Measurements from ENCODE around the gene TACC2. TPM values are rescaled to one million over a fixed set of nuclear protein-coding genes. Genes with fewer than 3 reads are reported as not detected.

The TACC2 gene, protein sequence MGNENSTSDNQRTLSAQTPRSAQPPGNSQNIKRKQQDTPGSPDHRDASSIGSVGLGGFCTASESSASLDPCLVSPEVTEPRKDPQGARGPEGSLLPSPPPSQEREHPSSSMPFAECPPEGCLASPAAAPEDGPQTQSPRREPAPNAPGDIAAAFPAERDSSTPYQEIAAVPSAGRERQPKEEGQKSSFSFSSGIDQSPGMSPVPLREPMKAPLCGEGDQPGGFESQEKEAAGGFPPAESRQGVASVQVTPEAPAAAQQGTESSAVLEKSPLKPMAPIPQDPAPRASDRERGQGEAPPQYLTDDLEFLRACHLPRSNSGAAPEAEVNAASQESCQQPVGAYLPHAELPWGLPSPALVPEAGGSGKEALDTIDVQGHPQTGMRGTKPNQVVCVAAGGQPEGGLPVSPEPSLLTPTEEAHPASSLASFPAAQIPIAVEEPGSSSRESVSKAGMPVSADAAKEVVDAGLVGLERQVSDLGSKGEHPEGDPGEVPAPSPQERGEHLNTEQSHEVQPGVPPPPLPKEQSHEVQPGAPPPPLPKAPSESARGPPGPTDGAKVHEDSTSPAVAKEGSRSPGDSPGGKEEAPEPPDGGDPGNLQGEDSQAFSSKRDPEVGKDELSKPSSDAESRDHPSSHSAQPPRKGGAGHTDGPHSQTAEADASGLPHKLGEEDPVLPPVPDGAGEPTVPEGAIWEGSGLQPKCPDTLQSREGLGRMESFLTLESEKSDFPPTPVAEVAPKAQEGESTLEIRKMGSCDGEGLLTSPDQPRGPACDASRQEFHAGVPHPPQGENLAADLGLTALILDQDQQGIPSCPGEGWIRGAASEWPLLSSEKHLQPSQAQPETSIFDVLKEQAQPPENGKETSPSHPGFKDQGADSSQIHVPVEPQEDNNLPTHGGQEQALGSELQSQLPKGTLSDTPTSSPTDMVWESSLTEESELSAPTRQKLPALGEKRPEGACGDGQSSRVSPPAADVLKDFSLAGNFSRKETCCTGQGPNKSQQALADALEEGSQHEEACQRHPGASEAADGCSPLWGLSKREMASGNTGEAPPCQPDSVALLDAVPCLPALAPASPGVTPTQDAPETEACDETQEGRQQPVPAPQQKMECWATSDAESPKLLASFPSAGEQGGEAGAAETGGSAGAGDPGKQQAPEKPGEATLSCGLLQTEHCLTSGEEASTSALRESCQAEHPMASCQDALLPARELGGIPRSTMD (N-terminal part only)
- 35.3 TPM for polyA plus RNA-seq (2012; ENCODE audit: insufficient read length, low read depth)

DNA sequence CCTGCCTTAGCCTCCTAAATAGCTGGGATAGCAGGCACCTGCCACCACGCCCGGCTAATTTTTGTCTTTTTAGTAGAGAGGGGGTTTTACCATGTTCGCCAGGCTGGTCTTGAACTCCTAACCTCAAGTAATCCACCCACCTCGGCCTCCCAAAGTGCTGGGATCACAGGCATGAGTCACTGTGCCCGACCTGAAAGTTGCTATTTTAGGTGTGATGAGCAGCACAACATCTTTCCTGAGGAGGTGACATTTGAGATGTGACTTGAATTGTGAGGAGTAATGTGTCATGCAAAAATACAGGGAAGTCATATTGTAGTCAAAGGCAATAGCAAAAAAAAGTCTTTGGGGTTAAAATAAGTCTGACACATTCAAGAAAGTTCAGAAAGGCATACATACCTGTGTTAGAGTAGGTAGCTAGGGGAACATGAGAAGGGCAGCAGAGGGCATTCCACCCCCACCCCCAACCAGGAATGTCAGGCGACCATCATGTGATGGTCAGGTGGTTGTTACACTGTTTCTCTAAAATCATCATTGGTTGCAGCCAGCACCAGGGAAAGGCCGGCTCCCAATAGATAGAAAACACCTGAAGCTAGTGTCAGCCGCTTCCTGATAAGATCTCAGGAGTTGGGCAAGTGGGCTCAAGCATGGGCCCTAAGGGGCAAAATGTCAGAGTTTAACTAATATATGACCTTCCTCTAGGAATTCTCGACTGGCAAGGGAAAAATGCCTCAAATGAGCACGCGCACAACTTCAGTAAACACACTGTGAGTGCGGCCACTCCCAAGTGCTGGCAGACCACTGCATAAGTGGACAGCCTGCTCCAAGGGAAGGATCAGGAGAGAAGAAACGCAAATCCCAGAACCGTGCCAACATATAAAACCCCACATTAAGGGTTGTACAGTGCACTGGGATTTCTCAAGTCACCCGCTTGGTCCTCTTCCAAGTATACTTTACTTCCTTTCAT is at the start of gene TACC2:
Gene TACC2 (plus strand): TSS at position 803 of the 964 bp plus-strand sequence. CDS start 32,819 bp downstream, outside the sequence.
- TF ChIP-seq SIN3A (IDR thresholded peaks at IDR 0.05; ENCODE audit: borderline replicate concordance, insufficient read depth, low read length) = no peak
- no peak for TF ChIP-seq POLR2AphosphoS5 (IDR thresholded peaks at IDR 0.05; ENCODE audit: low read depth, low read length)
- no peak for TF ChIP-seq FOXP2 (optimal IDR thresholded peaks at IDR 0.05; ENCODE audit: borderline replicate concordance, extremely low read depth, extremely low read length, insufficient read depth)
- TF ChIP-seq, protein P1, sequence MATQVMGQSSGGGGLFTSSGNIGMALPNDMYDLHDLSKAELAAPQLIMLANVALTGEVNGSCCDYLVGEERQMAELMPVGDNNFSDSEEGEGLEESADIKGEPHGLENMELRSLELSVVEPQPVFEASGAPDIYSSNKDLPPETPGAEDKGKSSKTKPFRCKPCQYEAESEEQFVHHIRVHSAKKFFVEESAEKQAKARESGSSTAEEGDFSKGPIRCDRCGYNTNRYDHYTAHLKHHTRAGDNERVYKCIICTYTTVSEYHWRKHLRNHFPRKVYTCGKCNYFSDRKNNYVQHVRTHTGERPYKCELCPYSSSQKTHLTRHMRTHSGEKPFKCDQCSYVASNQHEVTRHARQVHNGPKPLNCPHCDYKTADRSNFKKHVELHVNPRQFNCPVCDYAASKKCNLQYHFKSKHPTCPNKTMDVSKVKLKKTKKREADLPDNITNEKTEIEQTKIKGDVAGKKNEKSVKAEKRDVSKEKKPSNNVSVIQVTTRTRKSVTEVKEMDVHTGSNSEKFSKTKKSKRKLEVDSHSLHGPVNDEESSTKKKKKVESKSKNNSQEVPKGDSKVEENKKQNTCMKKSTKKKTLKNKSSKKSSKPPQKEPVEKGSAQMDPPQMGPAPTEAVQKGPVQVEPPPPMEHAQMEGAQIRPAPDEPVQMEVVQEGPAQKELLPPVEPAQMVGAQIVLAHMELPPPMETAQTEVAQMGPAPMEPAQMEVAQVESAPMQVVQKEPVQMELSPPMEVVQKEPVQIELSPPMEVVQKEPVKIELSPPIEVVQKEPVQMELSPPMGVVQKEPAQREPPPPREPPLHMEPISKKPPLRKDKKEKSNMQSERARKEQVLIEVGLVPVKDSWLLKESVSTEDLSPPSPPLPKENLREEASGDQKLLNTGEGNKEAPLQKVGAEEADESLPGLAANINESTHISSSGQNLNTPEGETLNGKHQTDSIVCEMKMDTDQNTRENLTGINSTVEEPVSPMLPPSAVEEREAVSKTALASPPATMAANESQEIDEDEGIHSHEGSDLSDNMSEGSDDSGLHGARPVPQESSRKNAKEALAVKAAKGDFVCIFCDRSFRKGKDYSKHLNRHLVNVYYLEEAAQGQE (IDR thresholded peaks at IDR 0.05; ENCODE audit: insufficient read depth in 1 of 2, low read depth in 2 of 2, low read length in 2 of 2) = no peak
- no peak for TF ChIP-seq TAF1 (IDR thresholded peaks at IDR 0.05; ENCODE audit: borderline replicate concordance, insufficient read depth, low read length)

DNA sequence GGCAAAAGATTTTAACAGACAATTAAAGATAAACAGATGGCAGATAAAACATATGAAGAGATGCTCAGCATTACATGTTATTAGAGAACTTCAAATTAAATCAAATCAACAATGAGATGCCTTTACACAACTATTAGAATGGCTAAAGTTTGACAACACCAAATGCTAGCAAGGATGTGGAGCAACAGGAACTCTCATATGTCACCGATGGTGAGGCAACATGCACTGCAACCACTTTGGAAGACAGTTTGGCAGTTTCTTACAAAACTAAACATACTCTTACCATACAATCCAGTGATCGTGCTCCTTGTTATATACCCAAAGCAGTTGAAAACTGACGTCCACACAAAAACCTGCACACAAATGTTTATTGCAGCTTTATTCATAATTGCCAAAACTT is 47.4 kb upstream of the TACC2 start:
- TF ChIP-seq FOXP2 (optimal IDR thresholded peaks at IDR 0.05; ENCODE audit: borderline replicate concordance, extremely low read depth, extremely low read length, insufficient read depth) (no peak), TAF1 (IDR thresholded peaks at IDR 0.05; ENCODE audit: borderline replicate concordance, insufficient read depth, low read length) (no peak), POLR2AphosphoS5 (IDR thresholded peaks at IDR 0.05; ENCODE audit: low read depth, low read length) (no peak), SIN3A (IDR thresholded peaks at IDR 0.05; ENCODE audit: borderline replicate concordance, insufficient read depth, low read length) (no peak)
- TF ChIP-seq, protein P1 (IDR thresholded peaks at IDR 0.05; ENCODE audit: insufficient read depth in 1 of 2, low read depth in 2 of 2, low read length in 2 of 2) = no peak

DNA sequence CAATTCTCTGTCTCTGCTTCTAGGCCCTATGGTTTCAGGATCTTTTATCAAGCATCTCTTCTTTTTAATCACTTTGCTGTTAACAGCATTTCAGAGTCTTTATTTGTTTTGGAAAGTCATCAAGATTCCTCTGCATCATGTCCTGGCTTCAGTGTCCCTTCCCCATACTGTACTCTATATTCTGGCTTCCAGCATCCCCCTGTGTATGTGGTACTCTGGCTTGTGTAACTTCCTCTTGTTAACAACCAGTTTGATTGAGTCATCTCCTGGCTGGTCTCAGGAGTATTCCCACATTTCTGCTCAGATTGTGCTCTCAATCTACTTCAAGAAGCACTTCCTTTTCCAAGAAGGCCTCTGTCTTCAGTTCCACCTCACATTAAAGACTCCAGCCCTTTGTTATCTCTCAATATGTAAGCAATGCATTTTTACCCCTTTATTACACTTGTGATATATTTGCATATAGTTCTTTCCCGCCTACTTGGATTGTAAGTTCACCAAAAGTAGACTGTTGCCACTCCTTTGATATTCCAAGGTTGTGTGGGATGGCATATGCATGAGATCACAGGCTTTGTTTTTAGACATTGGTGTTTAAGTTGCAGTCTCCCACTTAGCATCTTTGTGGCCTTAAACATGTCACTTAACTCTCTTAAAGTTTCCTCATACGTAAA is 46.1 kb upstream of the TACC2 start:
- TF ChIP-seq SIN3A (IDR thresholded peaks at IDR 0.05; ENCODE audit: borderline replicate concordance, insufficient read depth, low read length) = no peak
- TF ChIP-seq FOXP2 (optimal IDR thresholded peaks at IDR 0.05; ENCODE audit: borderline replicate concordance, extremely low read depth, extremely low read length, insufficient read depth) = no peak

DNA sequence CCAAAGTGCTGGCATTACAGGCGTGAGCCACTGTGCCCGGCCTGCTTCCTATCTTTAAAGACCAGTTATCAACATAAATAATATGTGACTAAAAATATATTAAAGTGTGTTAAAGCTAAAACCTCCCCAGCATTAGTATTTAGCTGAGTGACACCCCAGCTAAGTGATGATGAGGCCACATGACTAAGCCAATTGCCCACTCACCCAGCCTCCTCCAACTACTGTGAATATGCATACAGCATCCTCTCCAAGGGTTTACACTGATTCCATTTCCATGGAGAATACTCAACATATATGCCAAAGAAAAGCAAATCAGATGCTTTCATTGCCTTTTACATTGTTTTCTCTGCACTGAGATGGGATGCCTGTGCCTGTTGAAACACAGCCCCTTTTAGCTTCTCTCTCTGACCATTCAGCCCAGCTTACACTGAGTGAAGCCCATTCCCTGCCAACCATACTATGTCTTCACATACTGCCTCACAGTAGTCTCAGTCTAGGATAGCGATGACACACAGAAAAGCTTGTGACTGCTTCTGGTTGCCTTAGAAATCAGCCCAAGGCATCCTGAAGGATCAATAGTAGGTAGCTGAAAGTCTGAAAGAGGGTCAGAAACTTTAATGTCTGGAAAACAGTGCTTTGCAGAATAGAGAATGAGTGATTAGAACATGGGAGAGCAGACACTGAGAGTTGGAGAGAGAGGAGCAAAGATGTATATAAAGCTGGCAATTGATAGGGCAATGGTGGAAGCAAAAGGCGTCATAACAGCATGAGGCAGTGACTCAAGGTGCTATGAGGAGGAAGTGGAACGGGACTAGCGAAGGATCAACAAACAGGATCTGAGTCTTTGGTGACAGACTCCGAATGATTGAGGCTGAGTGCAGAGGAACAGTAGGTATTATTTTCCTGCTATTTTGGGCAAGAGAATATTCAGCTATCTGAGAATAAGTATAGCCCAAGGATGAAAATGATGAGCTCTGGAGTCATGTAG is 41.3 kb upstream of the TACC2 start:
- no peak for TF ChIP-seq SIN3A (IDR thresholded peaks at IDR 0.05; ENCODE audit: borderline replicate concordance, insufficient read depth, low read length)
- TF ChIP-seq POLR2AphosphoS5 (IDR thresholded peaks at IDR 0.05; ENCODE audit: low read depth, low read length) = no peak
- TF ChIP-seq, protein P1 (IDR thresholded peaks at IDR 0.05; ENCODE audit: insufficient read depth in 1 of 2, low read depth in 2 of 2, low read length in 2 of 2) = no peak
- no peak for TF ChIP-seq TAF1 (IDR thresholded peaks at IDR 0.05; ENCODE audit: borderline replicate concordance, insufficient read depth, low read length)
- no peak for TF ChIP-seq FOXP2 (optimal IDR thresholded peaks at IDR 0.05; ENCODE audit: borderline replicate concordance, extremely low read depth, extremely low read length, insufficient read depth)

All from PFSK-1 (cell line).